ENCODE results near the gene UIMC1.
"Not testable (repeated sequence)": the region's sequence is repeated elsewhere in the genome, so short reads cannot be mapped to it uniquely, and the experiment has no call there.

UIMC1 gene

GRCh38 chr5:176995896-176996767, 10.4 kb downstream of the UIMC1 start:
- TF ChIP-seq, protein P1, sequence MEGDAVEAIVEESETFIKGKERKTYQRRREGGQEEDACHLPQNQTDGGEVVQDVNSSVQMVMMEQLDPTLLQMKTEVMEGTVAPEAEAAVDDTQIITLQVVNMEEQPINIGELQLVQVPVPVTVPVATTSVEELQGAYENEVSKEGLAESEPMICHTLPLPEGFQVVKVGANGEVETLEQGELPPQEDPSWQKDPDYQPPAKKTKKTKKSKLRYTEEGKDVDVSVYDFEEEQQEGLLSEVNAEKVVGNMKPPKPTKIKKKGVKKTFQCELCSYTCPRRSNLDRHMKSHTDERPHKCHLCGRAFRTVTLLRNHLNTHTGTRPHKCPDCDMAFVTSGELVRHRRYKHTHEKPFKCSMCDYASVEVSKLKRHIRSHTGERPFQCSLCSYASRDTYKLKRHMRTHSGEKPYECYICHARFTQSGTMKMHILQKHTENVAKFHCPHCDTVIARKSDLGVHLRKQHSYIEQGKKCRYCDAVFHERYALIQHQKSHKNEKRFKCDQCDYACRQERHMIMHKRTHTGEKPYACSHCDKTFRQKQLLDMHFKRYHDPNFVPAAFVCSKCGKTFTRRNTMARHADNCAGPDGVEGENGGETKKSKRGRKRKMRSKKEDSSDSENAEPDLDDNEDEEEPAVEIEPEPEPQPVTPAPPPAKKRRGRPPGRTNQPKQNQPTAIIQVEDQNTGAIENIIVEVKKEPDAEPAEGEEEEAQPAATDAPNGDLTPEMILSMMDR (IDR thresholded peaks at IDR 0.05; ENCODE audit: low read depth, low read length), result no peak
- no peak overlapping the region for H3K4me3 ChIP-seq (ENCODE audit: low read depth, low read length)

DNA sequence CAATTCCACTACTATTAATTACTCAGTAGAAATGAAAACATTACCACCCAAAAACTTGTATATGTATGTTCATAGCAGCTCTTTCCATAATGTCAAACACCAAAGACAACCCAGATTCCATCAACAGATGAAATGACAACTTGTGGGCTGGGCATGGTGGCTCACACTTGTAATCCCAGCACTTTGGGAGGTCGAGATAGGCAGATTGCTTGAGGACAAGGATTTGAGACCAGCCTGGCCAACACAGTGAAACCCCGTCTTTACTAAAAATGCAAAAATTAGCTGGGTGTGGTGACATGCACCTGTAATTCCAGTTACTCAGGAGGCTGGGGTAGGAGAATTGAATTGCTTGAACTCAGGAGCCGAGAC, 11.5 kb downstream of the UIMC1 start:
- H3K4me3 ChIP-seq (ENCODE audit: low read depth, low read length), result no peak overlapping the region
- TF ChIP-seq, protein P1 (IDR thresholded peaks at IDR 0.05; ENCODE audit: low read depth, low read length), result no peak

DNA sequence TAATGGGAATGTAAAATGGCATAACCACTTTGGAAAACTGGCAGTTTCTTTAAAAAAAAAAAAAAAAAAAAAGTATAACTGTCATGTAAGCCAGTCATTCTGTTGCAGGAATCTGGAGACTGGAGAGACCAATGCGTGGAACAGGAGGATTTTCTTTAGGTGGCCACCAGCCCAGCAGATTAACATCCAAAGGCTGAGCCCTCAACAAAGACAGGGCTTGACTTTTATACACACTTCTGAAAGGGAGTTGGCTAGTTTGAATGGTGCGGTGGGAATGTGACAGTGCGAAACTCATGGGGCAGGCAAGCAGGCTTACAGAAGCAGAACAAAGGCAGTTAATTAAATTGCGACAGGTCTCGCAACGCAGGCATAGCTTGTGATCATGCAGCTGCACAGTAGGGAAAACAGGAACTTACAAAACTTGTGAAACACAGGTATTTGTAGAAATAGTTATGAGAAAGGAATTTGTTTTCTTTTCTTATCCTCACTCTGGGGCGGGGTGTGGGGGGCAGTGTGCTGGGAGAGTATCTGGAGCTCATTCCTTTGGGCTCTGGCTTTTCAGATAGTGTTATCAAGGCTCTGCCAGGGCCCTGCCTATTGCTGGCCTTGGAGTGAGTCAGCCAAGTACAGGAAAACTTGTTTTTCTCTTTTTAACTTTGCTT, 12.0 kb downstream of the UIMC1 start:
- no peak overlapping the region for H3K4me3 ChIP-seq (ENCODE audit: low read depth, low read length)
- TF ChIP-seq, protein P1 (IDR thresholded peaks at IDR 0.05; ENCODE audit: low read depth, low read length), result no peak

DNA sequence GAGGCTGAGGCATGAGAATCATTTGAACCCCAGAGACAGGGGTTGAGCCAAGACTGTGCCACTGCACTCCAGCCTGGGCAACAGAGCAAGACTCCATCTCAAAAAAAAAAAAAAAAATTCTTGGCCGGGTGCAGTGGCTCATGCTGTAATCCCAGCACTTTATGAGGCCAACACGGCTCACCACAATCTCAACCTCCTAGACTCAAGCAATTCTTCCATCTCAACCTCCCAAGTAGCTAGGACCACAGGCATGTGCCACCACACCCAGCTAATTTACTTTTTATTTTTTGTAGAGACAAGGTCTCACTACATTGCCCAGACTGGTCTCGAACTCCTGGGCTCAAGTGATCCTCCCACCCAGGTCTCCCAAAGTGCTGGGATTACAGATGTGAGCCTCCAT, 13.5 kb downstream of the UIMC1 start:
- not testable (repeated sequence) for H3K4me3 ChIP-seq (ENCODE audit: low read depth, low read length)

DNA sequence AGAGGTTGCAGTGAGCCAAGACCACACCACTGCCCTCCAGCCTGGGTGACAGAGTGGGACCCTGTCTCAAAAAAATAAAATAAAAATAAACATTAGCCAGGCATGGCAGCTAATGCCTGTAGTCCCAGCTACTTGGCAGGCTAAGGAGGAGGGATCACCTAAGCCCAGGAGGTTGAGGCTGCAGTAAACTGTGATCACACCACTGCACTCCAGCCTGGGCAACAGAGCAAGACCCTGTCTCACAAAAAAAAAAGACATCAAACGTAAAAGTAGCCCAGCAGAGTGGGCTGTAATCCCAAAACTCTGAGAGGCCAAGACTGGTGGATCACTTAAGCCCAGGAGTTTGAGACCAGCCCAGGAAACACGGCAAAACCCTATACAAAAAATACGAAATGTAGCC, 19.0 kb downstream of the UIMC1 start:
- TF ChIP-seq, protein P1 (IDR thresholded peaks at IDR 0.05; ENCODE audit: low read depth, low read length), result no peak
- H3K4me3 ChIP-seq (ENCODE audit: low read depth, low read length), result no peak overlapping the region

GRCh38 chr5:176986280-176986679, 20.3 kb downstream of the UIMC1 start:
- TF ChIP-seq, protein P1 (IDR thresholded peaks at IDR 0.05; ENCODE audit: low read depth, low read length), result no peak
- no peak overlapping the region for H3K4me3 ChIP-seq (ENCODE audit: low read depth, low read length)

GRCh38 chr5:176985516-176985915, 21.1 kb downstream of the UIMC1 start:
- H3K4me3 ChIP-seq (ENCODE audit: low read depth, low read length), result no peak overlapping the region
- TF ChIP-seq, protein P1 (IDR thresholded peaks at IDR 0.05; ENCODE audit: low read depth, low read length), result no peak

DNA sequence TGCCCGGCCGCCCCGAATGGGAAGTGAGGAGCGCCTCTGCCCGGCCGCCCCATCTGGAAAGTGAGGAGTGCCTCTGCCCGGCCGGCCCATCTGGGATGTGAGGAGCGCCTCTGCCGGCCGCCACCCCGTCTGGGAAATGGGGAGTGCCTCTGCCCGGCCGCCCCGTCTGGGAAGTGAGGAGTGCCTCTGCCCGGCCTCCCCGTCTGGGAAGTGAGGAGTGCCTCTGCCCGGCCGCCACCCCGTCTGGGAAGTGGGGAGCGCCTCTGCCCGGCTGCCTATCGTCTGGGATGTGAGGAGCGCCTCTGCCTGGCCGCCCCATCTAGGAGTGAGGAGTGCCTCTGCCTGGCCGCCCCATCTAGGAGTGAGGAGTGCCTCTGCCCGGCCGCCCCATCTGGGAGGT, 22.4 kb downstream of the UIMC1 start:
- H3K4me3 ChIP-seq (ENCODE audit: low read depth, low read length), result not testable (repeated sequence)

DNA sequence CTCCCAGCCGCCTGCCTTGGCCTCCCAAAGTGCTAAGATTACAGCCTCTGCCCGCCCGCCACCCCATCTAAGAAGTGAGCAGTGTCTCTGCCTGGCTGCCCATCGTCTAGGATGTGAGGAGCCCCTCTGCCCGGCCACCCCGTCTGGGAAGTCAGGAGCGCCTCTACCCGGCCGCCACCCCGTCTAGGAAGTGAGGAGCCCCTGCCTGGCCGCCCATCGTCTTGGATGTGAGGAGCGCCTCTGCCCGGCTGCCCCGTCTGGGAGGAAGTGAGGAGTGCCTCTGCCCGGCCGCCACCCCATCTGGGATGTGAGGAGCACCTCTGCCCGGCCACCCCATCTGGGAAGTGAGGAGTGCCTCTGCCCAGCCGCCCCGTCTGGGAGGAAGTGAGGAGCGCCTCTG, 23.0 kb downstream of the UIMC1 start:
- not testable (repeated sequence) for H3K4me3 ChIP-seq (ENCODE audit: low read depth, low read length)

DNA sequence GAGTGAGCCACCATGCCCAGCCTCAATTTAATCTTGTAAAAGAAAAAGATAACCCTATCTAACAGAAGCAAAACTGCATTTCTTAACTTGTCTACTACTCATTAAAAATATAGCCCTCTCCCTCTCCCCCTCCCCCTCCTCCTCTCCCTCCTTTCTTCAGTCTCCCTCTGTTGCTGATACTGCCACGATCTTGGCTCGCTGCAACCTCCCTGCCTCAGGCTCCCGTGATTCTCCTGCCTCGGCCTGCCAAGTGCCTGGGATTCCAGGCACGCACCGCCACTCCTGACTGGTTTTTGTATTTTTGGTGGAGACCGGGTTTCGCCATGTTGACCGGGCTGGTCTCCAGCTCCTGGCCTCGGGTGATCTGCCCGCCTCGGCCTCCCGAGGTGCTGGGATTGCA, 23.5 kb downstream of the UIMC1 start:
- H3K4me3 ChIP-seq (ENCODE audit: low read depth, low read length), result not testable (repeated sequence)
